Measurements from ENCODE around the gene ANKRD33.
"Not testable (repeated sequence)": the region's sequence is repeated elsewhere in the genome, so short reads cannot be mapped to it uniquely, and the experiment has no call there.

The ANKRD33 gene

GRCh38 chr12:51883998-51884675, 3.8 kb upstream of the ANKRD33 start:
- no peak for DNase-seq

GRCh38 chr12:51884676-51885229, 3.1 kb upstream of the ANKRD33 start:
- no peak for DNase-seq

- not testable (repeated sequence) for DNase-seq
Measured at GRCh38 chr12:51885294-51886020, 2.4 kb upstream of the ANKRD33 start.

- no peak for DNase-seq
Measured at GRCh38 chr12:51886021-51886710, 1.7 kb upstream of the ANKRD33 start.

GRCh38 chr12:51888316-51889215, 663 bp downstream of the ANKRD33 start:
- DNase-seq: no peak

GRCh38 chr12:51889216-51890132, 1.6 kb downstream of the ANKRD33 start:
- DNase-seq: no peak

GRCh38 chr12:51890133-51890464, 2.2 kb downstream of the ANKRD33 start:
- no peak for DNase-seq

GRCh38 chr12:51890511-51891171, 2.7 kb downstream of the ANKRD33 start:
- DNase-seq: no peak

GRCh38 chr12:51891843-51892242, 3.9 kb downstream of the ANKRD33 start:
- no peak for DNase-seq

GRCh38 chr12:51893786-51894185, 5.9 kb downstream of the ANKRD33 start:
- no peak for DNase-seq

GRCh38 chr12:51895378-51896135, 7.7 kb downstream of the ANKRD33 start:
- no peak for DNase-seq

GRCh38 chr12:51896236-51896635, 8.3 kb downstream of the ANKRD33 start:
- DNase-seq: no peak

GRCh38 chr12:51897181-51897580, 9.3 kb downstream of the ANKRD33 start:
- DNase-seq: no peak

- DNase-seq: no peak
Measured at GRCh38 chr12:51898506-51898905, 10.6 kb downstream of the ANKRD33 start.

GRCh38 chr12:51898937-51899336, 11.0 kb downstream of the ANKRD33 start:
- no peak for DNase-seq

GRCh38 chr12:51900323-51900889, 12.5 kb downstream of the ANKRD33 start:
- DNase-seq: no peak

- no peak for DNase-seq
Measured at GRCh38 chr12:51901121-51901817, 13.4 kb downstream of the ANKRD33 start.

GRCh38 chr12:51901881-51902280, 14.0 kb downstream of the ANKRD33 start:
- no peak for DNase-seq

GRCh38 chr12:51904951-51905470, 17.1 kb downstream of the ANKRD33 start:
- DNase-seq: no peak
